Kidney (tissue), 14 donors: Measurements from ENCODE around the gene RAB40B. TPM values are rescaled to one million over a fixed set of nuclear protein-coding genes. Genes with fewer than 3 reads are reported as not detected.
A peak's percentile ranks its signal among the peaks of the same experiment; 100 is the strongest.

Source experiments
- DNase-seq, 5 donors: peaks; one replicate each; pipeline ENCODE4 v3.0.0-alpha.2; 2013 to 2020
- FAIRE-seq: peaks from 2 replicates; lab custom pipeline; 2012; peaks lifted over from hg19 to GRCh38; lab: Jason Lieb, UNC
- H3K27ac ChIP-seq, 2 donors: one replicate each; pipeline ENCODE4 v1.7.0; 2013; ENCODE audit warnings: low read depth in 2 of 2, low read length in 2 of 2, inconsistent platforms in 1 of 2
- H3K27me3 ChIP-seq: one replicate; pipeline ENCODE4 v1.7.1; 2013; ENCODE audit warnings: low read length, inconsistent platforms; ENCODE audit not compliant: control insufficient read depth, insufficient read depth
- H3K36me3 ChIP-seq, 3 donors: one replicate each; pipeline versions ENCODE4 v1.7.0 to v1.7.1; 2013; ENCODE audit warnings: low read length in 3 of 3, control low read depth in 1 of 3, inconsistent platforms in 1 of 3; ENCODE audit not compliant: insufficient read depth in 3 of 3, control insufficient read depth in 2 of 3
- H3K4me1 ChIP-seq, 3 donors: one replicate each; pipeline versions ENCODE4 v1.7.0 to v1.7.1; 2013; ENCODE audit warnings: low read length in 3 of 3, inconsistent platforms in 1 of 3, low read depth in 1 of 3; ENCODE audit not compliant: control insufficient read depth in 2 of 3, insufficient read depth in 2 of 3
- H3K4me3 ChIP-seq, 3 donors: one replicate each; pipeline versions ENCODE4 v1.7.0 to v1.8.1; 2013; ENCODE audit warnings: low read length in 3 of 3, control low read depth in 1 of 3, inconsistent platforms in 1 of 3
- H3K9ac ChIP-seq, 3 donors: one replicate each; pipeline versions ENCODE4 v1.7.0 to v1.7.1; 2013; ENCODE audit warnings: low read length in 3 of 3, control low read depth in 1 of 3, inconsistent platforms in 1 of 3
- H3K9me3 ChIP-seq, 3 donors: one replicate each; pipeline versions ENCODE4 v1.7.0 to v1.7.1; 2013; ENCODE audit warnings: low read length in 3 of 3, control low read depth in 1 of 3, inconsistent platforms in 1 of 3; ENCODE audit not compliant: control insufficient read depth in 2 of 3, insufficient read depth in 1 of 3
- intact Hi-C: fragments of 100-400 bp; cut with DNase I; formaldehyde crosslinking; loops from one replicate; pipeline ENCODE4 v1.11.1; 2022
- polyA plus RNA-seq: library from polyadenylated mRNA; stranded (reverse); fragments of 350-450 nt; fragmentation: Illumina TruSeq; extraction: RNeasy Lipid Tissue Mini Kit (QIAGEN cat#74804); gene quantifications from one replicate; pipeline ENCODE4 v1.2.3, GENCODE V29; 2014; ENCODE audit warnings: low read depth, low replicate concordance; ENCODE audit not compliant: insufficient read depth
- total RNA-seq: library from RNA; stranded (reverse); fragmentation: NEBNext Ultra II Directional; extraction: Animal tissue kit (Norgen Biotek cat#: 25700); gene quantifications from one replicate; pipeline ENCODE4 v1.2.1, GENCODE V29; 2021
- TF ChIP-seq, protein P1 (sequence below): IDR thresholded peaks from 3 replicates; pipeline ENCODE4 v1.5.1; 2012; ENCODE audit warnings: mild to moderate bottlenecking, moderate library complexity, borderline replicate concordance; ENCODE audit not compliant: insufficient read depth; ENCODE audit errors: extremely low read depth
- donor health status: control.
- donor health status: control.
- donor health status: control.
- donor health status: control.
- donor health status: control.
- donor health status: DM: yes; HTN: yes; CAD: no.
- donor health status: Normal renal cell carcinoma (clear cell type).

RAB40B gene
- total and polyA plus RNA-seq, 2 donors from 2014 or later: 21.7 to 36.1 TPM

DNA sequence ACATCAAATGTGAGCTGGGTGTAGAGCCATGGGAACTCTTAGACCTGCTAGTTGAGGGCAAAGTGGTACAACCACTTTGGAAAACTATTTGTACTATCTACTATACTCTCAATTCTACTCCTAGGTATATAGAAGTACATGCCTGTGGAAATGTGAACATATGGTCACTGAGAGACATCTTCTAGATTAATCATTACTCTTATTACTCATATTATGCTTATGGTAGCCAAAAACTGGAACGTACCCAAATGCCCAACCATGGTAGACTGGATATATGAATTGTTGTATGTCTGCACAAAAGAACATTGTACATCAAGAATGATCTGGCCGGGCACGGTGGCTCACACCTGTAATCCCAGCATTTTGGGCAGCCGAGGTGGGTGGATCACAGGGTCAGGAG lies 53.0 kb downstream of the RAB40B start:
- Histone ChIP-seq H3K9me3 (no peaks in the 10 kb centered on the region), H3K4me3 (no peak overlapping the region), H3K27ac (no peak overlapping the region), H3K36me3 (peaks cover 3 to 22% (median 13%) of the 10 kb centered on the region in 3 donors), H3K9ac (no peak overlapping the region), H3K4me1 (peaks cover 0 to 11% (median 4%) of the 10 kb centered on the region in 3 donors), H3K27me3 (no peaks in the 10 kb centered on the region)
- DNase-seq (no peak), FAIRE-seq (no peak)
- intact Hi-C loops: no loop called here
- TF ChIP-seq, protein P1, sequence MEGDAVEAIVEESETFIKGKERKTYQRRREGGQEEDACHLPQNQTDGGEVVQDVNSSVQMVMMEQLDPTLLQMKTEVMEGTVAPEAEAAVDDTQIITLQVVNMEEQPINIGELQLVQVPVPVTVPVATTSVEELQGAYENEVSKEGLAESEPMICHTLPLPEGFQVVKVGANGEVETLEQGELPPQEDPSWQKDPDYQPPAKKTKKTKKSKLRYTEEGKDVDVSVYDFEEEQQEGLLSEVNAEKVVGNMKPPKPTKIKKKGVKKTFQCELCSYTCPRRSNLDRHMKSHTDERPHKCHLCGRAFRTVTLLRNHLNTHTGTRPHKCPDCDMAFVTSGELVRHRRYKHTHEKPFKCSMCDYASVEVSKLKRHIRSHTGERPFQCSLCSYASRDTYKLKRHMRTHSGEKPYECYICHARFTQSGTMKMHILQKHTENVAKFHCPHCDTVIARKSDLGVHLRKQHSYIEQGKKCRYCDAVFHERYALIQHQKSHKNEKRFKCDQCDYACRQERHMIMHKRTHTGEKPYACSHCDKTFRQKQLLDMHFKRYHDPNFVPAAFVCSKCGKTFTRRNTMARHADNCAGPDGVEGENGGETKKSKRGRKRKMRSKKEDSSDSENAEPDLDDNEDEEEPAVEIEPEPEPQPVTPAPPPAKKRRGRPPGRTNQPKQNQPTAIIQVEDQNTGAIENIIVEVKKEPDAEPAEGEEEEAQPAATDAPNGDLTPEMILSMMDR: no peak

DNA sequence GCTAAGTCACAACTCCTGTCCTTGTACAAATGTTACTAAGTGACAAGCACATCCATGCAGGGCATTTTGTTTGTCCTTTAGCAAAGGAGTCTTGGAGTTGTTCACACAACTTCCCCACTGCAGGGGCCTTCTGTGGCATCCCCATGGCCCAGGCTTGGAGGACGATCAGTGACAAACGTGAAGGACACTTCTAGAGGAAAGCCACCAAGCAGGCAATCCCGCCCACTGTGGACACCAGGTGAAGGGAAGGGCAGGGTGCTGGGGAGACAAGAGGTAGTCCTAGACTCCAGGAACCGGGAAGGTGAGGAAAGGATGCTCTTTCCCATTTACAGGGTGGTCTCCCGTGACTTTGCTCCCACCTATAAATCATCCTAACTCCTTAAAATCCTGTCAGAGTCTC lies 54.4 kb downstream of the RAB40B start:
- H3K27ac ChIP-seq: no peak overlapping the region
- no peaks in the 10 kb centered on the region for H3K9me3 ChIP-seq
- intact Hi-C loops: no loop called here
- TF ChIP-seq, protein P1: no peak
- DNase-seq (peak in 1 of 5 donors; percentile 52), FAIRE-seq (no peak)
- peaks cover 0 to 11% (median 4%) of the 10 kb centered on the region in 3 donors for H3K4me1 ChIP-seq
- no peaks in the 10 kb centered on the region for H3K27me3 ChIP-seq
- H3K4me3 ChIP-seq: no peak overlapping the region
- no peak overlapping the region for H3K9ac ChIP-seq
- peaks cover 3 to 24% (median 16%) of the 10 kb centered on the region in 3 donors for H3K36me3 ChIP-seq

DNA sequence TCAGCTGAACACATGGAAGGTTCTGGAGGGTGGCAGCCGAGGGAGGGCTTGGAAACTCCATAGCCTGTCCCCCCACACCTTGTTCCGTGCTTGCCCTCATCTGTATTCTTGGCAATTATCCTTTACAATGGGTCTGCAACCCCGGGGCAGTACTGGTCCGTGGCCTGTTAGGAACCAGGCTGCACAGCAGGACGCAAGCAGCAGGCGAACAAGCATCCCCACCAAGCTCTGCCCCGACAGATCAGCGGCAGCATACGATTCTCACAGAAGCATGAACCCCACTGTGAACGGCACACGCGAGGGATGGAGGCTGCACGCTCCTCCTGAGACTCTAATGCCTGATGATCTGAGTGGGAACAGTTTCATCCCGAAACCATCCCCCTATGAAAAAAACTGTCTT lies 56.5 kb downstream of the RAB40B start:
- intact Hi-C loops: no loop called here
- no peak for FAIRE-seq

More for the DNA sequence above, 56.5 kb downstream of the RAB40B start:
- Histone ChIP-seq H3K9ac (no peak overlapping the region), H3K27ac (no peak overlapping the region), H3K36me3 (peaks cover 7 to 24% (median 16%) of the 10 kb centered on the region in 3 donors), H3K4me3 (no peak overlapping the region), H3K9me3 (no peaks in the 10 kb centered on the region), H3K27me3 (no peaks in the 10 kb centered on the region), H3K4me1 (peaks cover 0 to 7% (median 4%) of the 10 kb centered on the region in 3 donors)
- peak in 1 of 5 donors; percentile 32 for DNase-seq
- TF ChIP-seq, protein P1: no peak
